Measurements from ENCODE around the gene RPP25L.
A peak's percentile ranks its signal among the peaks of the same experiment; 100 is the strongest.

The RPP25L gene

GRCh38 chr9:34565856-34566255, 46.0 kb downstream of the RPP25L start:
- no peak for DNase-seq

- DNase-seq = no peak
Observed at GRCh38 chr9:34564617-34565016, 47.3 kb downstream of the RPP25L start.

- no peak for DNase-seq
Observed at GRCh38 chr9:34563262-34563661, 48.6 kb downstream of the RPP25L start.

GRCh38 chr9:34562135-34562745, 49.7 kb downstream of the RPP25L start:
- peak; percentile 23 for DNase-seq

GRCh38 chr9:34560599-34561214, 51.2 kb downstream of the RPP25L start:
- no peak for DNase-seq

All from activated CD4-positive, alpha-beta T cell treated with anti-CD3 and anti-CD28 coated beads, Interleukin-2, amount 50 U/mL, for 16 hours (primary cell).